GM12878 (cell line): ENCODE measurements around the gene PDSS1. TPM values are rescaled to one million over a fixed set of nuclear protein-coding genes. Genes with fewer than 3 reads are reported as not detected.

Source experiments
- ATAC-seq: fragments of 200-7000 bp; cut with Tn5 transposase; 3 replicates; pipeline ENCODE4 v1.9.1; 2020; ENCODE audit warnings: mild to moderate bottlenecking, moderate library complexity
- BruUV-seq: library from RNA; stranded (reverse); fragments of 400-500 nt; replicated peaks from 2 replicates; lab custom pipeline; 2021; lab: Mats Ljungman, UMichigan
- CTCF ChIA-PET: fragments of 300-600 bp; sonication (Branson Sonifier 250); formaldehyde crosslinking; extraction: SDS; loops from one replicate; lab custom pipeline; 2021; ENCODE audit warnings: inconsistent platforms; lab: Yijun Ruan, JAX
- POLR2A ChIA-PET: fragments of 350-600 bp; formaldehyde crosslinking; extraction: SDS; loops from one replicate; lab custom pipeline; 2021; ENCODE audit warnings: inconsistent platforms; lab: Charles Lee
- RAD21 ChIA-PET: fragments of 300-600 bp; sonication (Branson Sonifier 250); formaldehyde crosslinking; loops from one replicate; lab custom pipeline; 2023; ENCODE audit warnings: antibody characterized with exemption; ENCODE audit not compliant: unreplicated experiment; lab: Charles Lee
- SMC1A ChIA-PET: fragments of 300-600 bp; sonication (Branson Sonifier 250); formaldehyde crosslinking; loops from one replicate; lab custom pipeline; 2023; ENCODE audit not compliant: unreplicated experiment, uncharacterized antibody; lab: Charles Lee
- DNase-seq: peaks from one replicate; pipeline ENCODE4 v3.0.0-alpha.2; 2011; ENCODE audit warnings: low read depth, low spot score
- FAIRE-seq: peaks from 3 replicates; lab custom pipeline; 2011; peaks lifted over from hg19 to GRCh38; lab: Jason Lieb, UNC
- H2AFZ ChIP-seq: 2 replicates; pipeline ENCODE4 v1.6.0; 2011; ENCODE audit warnings: low read depth, low read length, control low read depth; ENCODE audit not compliant: control insufficient read depth
- H3K27ac ChIP-seq: 2 replicates; pipeline ENCODE4 v1.5.1; 2011; ENCODE audit warnings: control low read depth; ENCODE audit not compliant: control insufficient read depth, insufficient read depth
- H3K27me3 ChIP-seq, 2 experiments: replicated peaks in 1 of 2; 2 replicates each; pipeline versions ENCODE4 v1.6.0 to v1.6.1; 2011; ENCODE audit warnings: low read length in 1 of 2; ENCODE audit not compliant: control insufficient read depth in 2 of 2, insufficient read depth in 2 of 2
- H3K36me3 ChIP-seq, 2 experiments: 2 replicates each; pipeline ENCODE4 v1.5.1; 2011; ENCODE audit warnings: low read length in 1 of 2; ENCODE audit not compliant: control insufficient read depth in 2 of 2, insufficient read depth in 2 of 2
- H3K4me1 ChIP-seq: 2 replicates; pipeline ENCODE4 v1.6.1; 2011; ENCODE audit warnings: mild to moderate bottlenecking, low read length, moderate library complexity, mixed read lengths; ENCODE audit not compliant: control insufficient read depth, insufficient read depth
- H3K4me2 ChIP-seq: 2 replicates; pipeline ENCODE4 v1.6.0; 2011; ENCODE audit warnings: control low read depth; ENCODE audit not compliant: control insufficient read depth, insufficient read depth
- H3K4me3 ChIP-seq: fragments of 200-600 bp; sonication (generic); 2 replicates; pipeline ENCODE4 v1.5.1; 2016
- H3K79me2 ChIP-seq: 2 replicates; pipeline ENCODE4 v1.6.0; 2011; ENCODE audit warnings: low read length; ENCODE audit not compliant: control insufficient read depth, insufficient read depth
- H3K9ac ChIP-seq: 2 replicates; pipeline ENCODE4 v1.8.0; 2011; ENCODE audit warnings: low read length, control low read depth, mixed read lengths; ENCODE audit not compliant: control insufficient read depth, insufficient read depth
- H3K9me3 ChIP-seq: replicated peaks from 3 replicates; pipeline ENCODE4 v1.5.1; 2011; ENCODE audit warnings: mild to moderate bottlenecking, low read length; ENCODE audit not compliant: control insufficient read depth, insufficient read depth
- H4K20me1 ChIP-seq: 2 replicates; pipeline ENCODE4 v1.6.0; 2011; ENCODE audit not compliant: control insufficient read depth, insufficient read depth
- CBFB ChIP-seq: IDR thresholded peaks from 2 replicates; pipeline ENCODE4 v1.6.1; 2016; ENCODE audit warnings: antibody characterized with exemption, low read depth
- GATAD2B ChIP-seq: fragments of 450-650 bp; conservative IDR thresholded peaks from 2 replicates; pipeline ENCODE4 v1.6.1; 2017; ENCODE audit warnings: low read depth, mild to moderate bottlenecking, moderate library complexity
- IRF3 ChIP-seq: fragments of 450-650 bp; IDR thresholded peaks from 2 replicates; pipeline ENCODE4 v1.6.1; 2014; ENCODE audit warnings: mild to moderate bottlenecking
- POLR2AphosphoS2 ChIP-seq: IDR thresholded peaks from 2 replicates; pipeline ENCODE4 v1.6.1; 2011; ENCODE audit warnings: low read depth, mild to moderate bottlenecking, low read length, improper control_type of control experiment, moderate library complexity
- RB1 ChIP-seq: fragments of 450-650 bp; formaldehyde crosslinking; IDR thresholded peaks from 2 replicates; pipeline ENCODE4 v1.6.1; 2017; ENCODE audit warnings: mild to moderate bottlenecking, borderline replicate concordance
- RELA ChIP-seq: fragments of 450-650 bp; IDR thresholded peaks from 2 replicates; pipeline ENCODE4 v1.8.0; 2014; ENCODE audit warnings: borderline replicate concordance; ENCODE audit not compliant: partially characterized antibody
- RELB ChIP-seq: fragments of 450-650 bp; IDR thresholded peaks from 2 replicates; pipeline ENCODE4 v1.6.1; 2017; ENCODE audit warnings: low read depth, mild to moderate bottlenecking, moderate library complexity
- WGBS: methylation state at CpG from one replicate; pipeline ENCODE4 v1.1.6; 2016; ENCODE audit warnings: low lambda C conversion rate; ENCODE audit not compliant: insufficient replicate concordance, insufficient coverage; ENCODE audit errors: missing lambda C conversion rate; 5-methylcytosine and 5-hydroxymethylcytosine counted together
- in situ Hi-C: fragments of 300-500 bp; cut with MboI; formaldehyde crosslinking; loops from 9 replicates; pipeline ENCODE4 v1.14.3; 2018; ENCODE audit warnings: mixed read lengths
- intact Hi-C: fragments of 100-400 bp; cut with micrococcal nuclease; formaldehyde crosslinking; loops from one replicate; pipeline ENCODE4 v1.14.2; 2022; ENCODE audit not compliant: unreplicated experiment
- polyA plus RNA-seq, 11 experiments: library from polyadenylated mRNA; depleted of rRNA in 4 of 11; unstranded in 6 of 11; stranded (reverse) in 5 of 11; fragments of >200 nt; fragmentation: Nextera tagmentation in 4 of 11; fragmentation: Illumina TruSeq in 1 of 11; extraction: Ambion mirVana in 4 of 11; extraction: Trizol in 1 of 11; gene quantifications; 1 replicate in 1 of 11; 2 replicates in 10 of 11; pipeline versions ENCODE4 v1.2.1 to v1.2.3, GENCODE V29; 2011 to 2016; ENCODE audit warnings: inconsistent platforms in 2 of 11, missing spikeins in 2 of 11, low read depth in 1 of 11
- total RNA-seq, 4 experiments: library from RNA; depleted of rRNA in 3 of 4; stranded (reverse); fragments of >200 nt in 3 of 4; fragmentation: Illumina TruSeq in 1 of 4; extraction: Trizol in 1 of 4; gene quantifications; 2 replicates each; pipeline versions ENCODE4 v1.2.1 to v1.2.3, GENCODE V29; 2013 to 2021

PDSS1 gene
- total and polyA plus RNA-seq, 10 of the 15 experiments (the other 5 are each of a cell fraction or from before 2014, with no cell fraction given), result 12.2 to 48.2 (median 35.9) TPM

- H3K36me3 ChIP-seq, result peaks cover 7 to 29% of the 10 kb centered on the region in 2 experiments; a peak in 3 of 4 replicates
- ChIA-PET POLR2A (interaction anchor here (0.6 to 0.7 kb wide), 3 partner anchors 20 to 512 kb away, joined by 3 to 7 read pairs (median 3); no protein-coding TSS in a partner anchor), CTCF (interaction anchor here (1.0 to 6.0 kb wide), 5 partner anchors 14 to 394 kb away, joined by 3 to 252 read pairs (median 5); partner anchors contain the start of gene ABI1), RAD21 (interaction anchor here (1.1 to 6.5 kb wide), 3 partner anchors 26 to 152 kb away, joined by 6 to 175 read pairs (median 9); no protein-coding TSS in a partner anchor), SMC1A (interaction anchor here (1.8 to 7.5 kb wide), 2 partner anchors 132 to 152 kb away, joined by 7 to 220 read pairs; no protein-coding TSS in a partner anchor)
- no peaks in the 10 kb centered on the region for H3K79me2 ChIP-seq
- H3K4me3 ChIP-seq, result no peak overlapping the region
- ATAC-seq (no peak), DNase-seq (no peak), FAIRE-seq (peak; percentile 31)
- 95% methylated on average over 4 of the region's 4 CpGs for WGBS
- H3K9ac ChIP-seq, result no peak overlapping the region
- H3K9me3 ChIP-seq, result no peaks in the 10 kb centered on the region
- H4K20me1 ChIP-seq, result no peaks in the 10 kb centered on the region
- no peaks in the 10 kb centered on the region for H3K4me1 ChIP-seq
- H3K27ac ChIP-seq, result no peak overlapping the region
- H2AFZ ChIP-seq, result no peak overlapping the region
- BruUV-seq, result no TSS peak
- no peaks in the 10 kb centered on the region for H3K27me3 ChIP-seq
- TF ChIP-seq GATAD2B (no peak), RELA (no peak), RB1 (no peak), POLR2AphosphoS2 (no peak), IRF3 (no peak), RELB (no peak), CBFB (no peak)
- no peak overlapping the region for H3K4me2 ChIP-seq
- intact Hi-C loops, result no loop called here
- in situ Hi-C loops, result loop anchor here (5.0 to 10.0 kb wide), 2 partner anchors 148 to 395 kb away; no protein-coding TSS in a partner anchor
Measured at GRCh38 chr10:26729395-26729794, 31.9 kb downstream of the PDSS1 start.
